ENCODE data around the gene GAB2.

Gene GAB2

DNA sequence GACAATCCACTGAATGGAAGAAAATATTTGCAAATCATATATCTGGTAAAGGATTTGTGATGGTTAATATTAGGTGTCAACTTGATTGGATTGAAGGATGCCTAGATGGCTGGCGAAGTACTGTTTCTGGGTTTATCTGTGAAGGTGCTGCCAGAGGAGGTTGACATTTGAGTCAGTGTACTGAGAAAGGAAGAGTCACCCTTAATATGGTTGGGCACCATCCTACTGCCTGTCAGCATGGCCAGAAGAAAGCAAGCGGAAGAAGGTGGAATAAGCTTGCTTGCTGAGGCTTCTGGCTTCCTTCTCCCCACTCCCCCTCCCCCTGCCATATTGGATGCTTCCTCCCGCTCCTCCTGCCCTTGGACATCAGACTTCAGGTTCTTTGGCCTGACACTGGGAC lies 101.9 kb downstream of the GAB2 start:
- Histone ChIP-seq H3K4me1 (peaks cover 19% of the 10 kb centered on the region), H3K36me3 (ENCODE audit: control insufficient read depth, insufficient read depth, low read length) (no peaks in the 10 kb centered on the region), H3K4me3 (ENCODE audit: low read depth, low read length) (no peak overlapping the region), H3K9ac (no peak overlapping the region), H3K27me3 (ENCODE audit: control insufficient read depth, insufficient read depth, low read length) (no peaks in the 10 kb centered on the region), H2AFZ (no peak overlapping the region), H3K79me2 (peaks cover 2% of the 10 kb centered on the region), H3K4me2 (ENCODE audit: low read length) (no peak overlapping the region), H3K27ac (no peak overlapping the region), H3K9me3 (ENCODE audit: control insufficient read depth, low read length) (no peaks in the 10 kb centered on the region)
- no peak for TF ChIP-seq CTCF (IDR thresholded peaks at IDR 0.05)

GRCh38 chr11:78314762-78315161 lies 102.9 kb downstream of the GAB2 start:
- no peaks in the 10 kb centered on the region for H3K9me3 ChIP-seq (ENCODE audit: control insufficient read depth, low read length)
- peaks cover 2% of the 10 kb centered on the region for H3K79me2 ChIP-seq
- no peak for TF ChIP-seq CTCF (IDR thresholded peaks at IDR 0.05)
- H3K27ac ChIP-seq: no peak overlapping the region
- peaks cover 19% of the 10 kb centered on the region for H3K4me1 ChIP-seq
- no peak overlapping the region for H3K4me2 ChIP-seq (ENCODE audit: low read length)
- no peak overlapping the region for H3K9ac ChIP-seq
- no peaks in the 10 kb centered on the region for H3K27me3 ChIP-seq (ENCODE audit: control insufficient read depth, insufficient read depth, low read length)
- peak overlapping the region; percentile 53 for H2AFZ ChIP-seq
- H3K36me3 ChIP-seq (ENCODE audit: control insufficient read depth, insufficient read depth, low read length): no peaks in the 10 kb centered on the region
- no peak overlapping the region for H3K4me3 ChIP-seq (ENCODE audit: low read depth, low read length)

GRCh38 chr11:78313898-78314297 lies 103.7 kb downstream of the GAB2 start:
- H3K27me3 ChIP-seq (ENCODE audit: control insufficient read depth, insufficient read depth, low read length): no peaks in the 10 kb centered on the region
- no peak overlapping the region for H3K4me2 ChIP-seq (ENCODE audit: low read length)
- H3K9ac ChIP-seq: no peak overlapping the region
- no peaks in the 10 kb centered on the region for H3K36me3 ChIP-seq (ENCODE audit: control insufficient read depth, insufficient read depth, low read length)
- H3K27ac ChIP-seq: no peak overlapping the region
- H3K4me3 ChIP-seq (ENCODE audit: low read depth, low read length): no peak overlapping the region
- H2AFZ ChIP-seq: no peak overlapping the region
- peaks cover 19% of the 10 kb centered on the region for H3K4me1 ChIP-seq
- TF ChIP-seq CTCF (IDR thresholded peaks at IDR 0.05): no peak
- H3K79me2 ChIP-seq: peaks cover 1% of the 10 kb centered on the region
- H3K9me3 ChIP-seq (ENCODE audit: control insufficient read depth, low read length): no peaks in the 10 kb centered on the region

GRCh38 chr11:78313181-78313795 lies 104.3 kb downstream of the GAB2 start:
- Histone ChIP-seq H3K27me3 (ENCODE audit: control insufficient read depth, insufficient read depth, low read length) (no peaks in the 10 kb centered on the region), H3K36me3 (ENCODE audit: control insufficient read depth, insufficient read depth, low read length) (no peaks in the 10 kb centered on the region), H3K9me3 (ENCODE audit: control insufficient read depth, low read length) (no peaks in the 10 kb centered on the region), H3K27ac (peak overlapping the region; percentile 86), H3K79me2 (no peaks in the 10 kb centered on the region), H3K4me2 (ENCODE audit: low read length) (no peak overlapping the region), H2AFZ (no peak overlapping the region), H3K4me1 (peaks cover 19% of the 10 kb centered on the region), H3K4me3 (ENCODE audit: low read depth, low read length) (no peak overlapping the region), H3K9ac (no peak overlapping the region)
- no peak for TF ChIP-seq CTCF (IDR thresholded peaks at IDR 0.05)

GRCh38 chr11:78312712-78313111 lies 104.9 kb downstream of the GAB2 start:
- no peak for TF ChIP-seq CTCF (IDR thresholded peaks at IDR 0.05)
- Histone ChIP-seq H3K4me1 (peaks cover 21% of the 10 kb centered on the region), H3K27ac (peak overlapping the region; percentile 86), H3K79me2 (no peaks in the 10 kb centered on the region), H3K4me2 (ENCODE audit: low read length) (no peak overlapping the region), H2AFZ (no peak overlapping the region), H3K4me3 (ENCODE audit: low read depth, low read length) (no peak overlapping the region), H3K9ac (no peak overlapping the region), H3K9me3 (ENCODE audit: control insufficient read depth, low read length) (no peaks in the 10 kb centered on the region), H3K36me3 (ENCODE audit: control insufficient read depth, insufficient read depth, low read length) (no peaks in the 10 kb centered on the region), H3K27me3 (ENCODE audit: control insufficient read depth, insufficient read depth, low read length) (no peaks in the 10 kb centered on the region)
